Pancreas (tissue), 10 donors: ENCODE results near the gene KHDC4. TPM values are rescaled to one million over a fixed set of nuclear protein-coding genes. Genes with fewer than 3 reads are reported as not detected.

Experiments used
- ATAC-seq, 4 donors: fragments of 200-7000 bp; cut with Tn5 transposase; one replicate each; pipeline versions ENCODE4 v1.8.0 to v1.9.1; 2020; ENCODE audit warnings: mild to moderate bottlenecking in 4 of 4, moderate library complexity in 4 of 4
- DNase-seq, 6 donors: peaks; one replicate each; pipeline ENCODE4 v3.0.0-alpha.2; 2020
- FAIRE-seq: peaks from 2 replicates; lab custom pipeline; 2012; peaks lifted over from hg19 to GRCh38; lab: Jason Lieb, UNC
- H3K27ac ChIP-seq, 4 donors: fragments of 200-600 bp; sonication (generic); 1 replicate in 3 of 4; 2 replicates in 1 of 4; pipeline versions ENCODE4 v1.5.0 to v1.8.0; 2020
- H3K27me3 ChIP-seq, 4 donors: fragments of 200-600 bp; one replicate each; pipeline ENCODE4 v1.8.0; 2021
- H3K36me3 ChIP-seq, 3 donors: fragments of 200-600 bp; sonication (generic) in 1 of 3; one replicate each; pipeline versions ENCODE4 v1.5.0 to v1.8.0; 2020 to 2021
- H3K4me1 ChIP-seq, 3 donors: fragments of 200-600 bp; one replicate each; pipeline ENCODE4 v1.8.0; 2021
- H3K4me3 ChIP-seq, 4 donors: fragments of 200-600 bp; sonication (generic) in 2 of 4; one replicate each; pipeline versions ENCODE4 v1.5.0 to v1.8.0; 2020 to 2021
- H3K9me3 ChIP-seq, 4 donors: fragments of 200-600 bp; one replicate each; pipeline ENCODE4 v1.8.0; 2021
- WGBS, 2 donors: extraction: QIAGEN DNeasy Blood & Tissue Kit; methylation state at CpG; one replicate each; pipeline ENCODE4 v1.1.7; 2013; 5-methylcytosine and 5-hydroxymethylcytosine counted together
- intact Hi-C, 3 donors: fragments of 100-400 bp; cut with DNase I; formaldehyde crosslinking; loops; one replicate each; pipeline versions ENCODE4 v1.11.1 to v1.14.2; 2022
- polyA plus RNA-seq, 2 donors: library from polyadenylated mRNA; stranded (reverse); fragments of 200-250 nt; gene quantifications; one replicate each; pipeline ENCODE4 v1.2.3, GENCODE V29; 2013
- total RNA-seq, 6 donors: library from RNA; stranded (reverse); fragmentation: NEBNext Ultra II Directional in 4 of 6; extraction: Animal tissue kit (Norgen Biotek cat#: 25700) in 4 of 6; gene quantifications; one replicate each; pipeline versions ENCODE4 v1.2.1 to v1.2.4, GENCODE V29; 2021 to 2023
- TF ChIP-seq, protein P1 (sequence below), 4 donors: fragments of 200-600 bp; sonication (generic) in 3 of 4; IDR thresholded peaks; one replicate each; pipeline versions ENCODE4 v1.5.0 to v1.8.0; 2021; ENCODE audit warnings: antibody characterized with exemption in 4 of 4
- donor health status: healthy with polysubstance abuse.
- donor health status: DM: no; HTN: no; CAD: no; lungs with moderate emphysema.
- donor health status: DM: no; HTN: no; CAD: no.
- donor health status: control.
- donor health status: control.
- donor health status: Bipolar disorder and iron deficiency.
- donor health status: DM: yes; HTN: yes; CAD: no.
- donor health status: DM: no; HTN: no; CAD: no.
- donor health status: DM: no; HTN: no; CAD: no.
- donor health status: DM: yes; HTN: yes; CAD: no.

Gene KHDC4
- total and polyA plus RNA-seq, 8 donors: 11.9 to 32.8 (median 19.1) TPM

DNA sequence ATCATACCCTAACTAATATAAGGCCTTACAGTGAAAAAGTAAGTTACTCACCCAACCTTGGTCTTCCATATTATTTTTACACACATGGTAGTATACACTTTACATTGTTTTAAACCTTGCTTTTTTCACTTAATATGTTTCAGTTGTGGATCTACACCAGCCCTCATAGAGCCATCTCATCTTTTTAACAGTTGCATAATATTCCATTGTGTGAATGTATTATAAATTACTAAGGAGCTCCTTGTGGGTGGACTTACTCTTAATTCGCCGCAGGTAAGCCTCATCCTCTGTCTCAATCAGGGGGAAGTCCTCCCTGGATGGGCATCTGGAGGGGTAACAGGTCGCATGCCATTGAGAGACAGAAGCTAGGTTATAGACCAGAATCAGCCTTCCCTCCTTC lies 20.4 kb upstream of the KHDC4 start:
- 98% methylated on average over 3 of the region's 3 CpGs for WGBS, 2 donors
- H3K4me1 ChIP-seq: no peaks in the 10 kb centered on the region
- H3K36me3 ChIP-seq: peaks cover 3 to 55% (median 26%) of the 10 kb centered on the region in 3 donors
- H3K27me3 ChIP-seq: no peaks in the 10 kb centered on the region
- TF ChIP-seq, protein P1, sequence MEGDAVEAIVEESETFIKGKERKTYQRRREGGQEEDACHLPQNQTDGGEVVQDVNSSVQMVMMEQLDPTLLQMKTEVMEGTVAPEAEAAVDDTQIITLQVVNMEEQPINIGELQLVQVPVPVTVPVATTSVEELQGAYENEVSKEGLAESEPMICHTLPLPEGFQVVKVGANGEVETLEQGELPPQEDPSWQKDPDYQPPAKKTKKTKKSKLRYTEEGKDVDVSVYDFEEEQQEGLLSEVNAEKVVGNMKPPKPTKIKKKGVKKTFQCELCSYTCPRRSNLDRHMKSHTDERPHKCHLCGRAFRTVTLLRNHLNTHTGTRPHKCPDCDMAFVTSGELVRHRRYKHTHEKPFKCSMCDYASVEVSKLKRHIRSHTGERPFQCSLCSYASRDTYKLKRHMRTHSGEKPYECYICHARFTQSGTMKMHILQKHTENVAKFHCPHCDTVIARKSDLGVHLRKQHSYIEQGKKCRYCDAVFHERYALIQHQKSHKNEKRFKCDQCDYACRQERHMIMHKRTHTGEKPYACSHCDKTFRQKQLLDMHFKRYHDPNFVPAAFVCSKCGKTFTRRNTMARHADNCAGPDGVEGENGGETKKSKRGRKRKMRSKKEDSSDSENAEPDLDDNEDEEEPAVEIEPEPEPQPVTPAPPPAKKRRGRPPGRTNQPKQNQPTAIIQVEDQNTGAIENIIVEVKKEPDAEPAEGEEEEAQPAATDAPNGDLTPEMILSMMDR (IDR thresholded peaks at IDR 0.05): no peak
- H3K27ac ChIP-seq: no peak overlapping the region
- ATAC-seq (no peak), DNase-seq (no peak), FAIRE-seq (no peak)
- no peaks in the 10 kb centered on the region for H3K9me3 ChIP-seq
- intact Hi-C loops: no loop called here
- H3K4me3 ChIP-seq: no peak overlapping the region

DNA sequence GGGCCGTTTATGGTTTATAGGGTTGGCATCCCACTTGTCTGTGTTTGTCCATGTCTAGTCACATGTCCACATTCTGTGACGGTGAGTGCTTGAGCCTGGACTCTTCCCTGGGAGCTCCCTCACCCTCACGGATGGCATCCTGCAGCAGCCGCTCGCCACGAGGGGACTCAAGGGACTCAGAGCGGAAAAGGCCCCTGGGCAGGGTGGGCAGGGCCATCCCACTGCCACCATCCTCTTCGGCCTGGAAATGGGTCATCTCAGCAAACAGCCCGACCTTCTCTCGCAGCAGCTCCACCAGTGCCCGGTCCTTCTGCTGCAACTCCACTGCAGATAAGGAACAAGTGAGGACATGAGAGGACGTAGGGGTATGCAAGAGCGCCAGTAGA lies 18.3 kb upstream of the KHDC4 start:
- Histone ChIP-seq H3K27me3 (no peaks in the 10 kb centered on the region), H3K27ac (no peak overlapping the region), H3K4me3 (no peak overlapping the region), H3K9me3 (no peaks in the 10 kb centered on the region), H3K4me1 (no peaks in the 10 kb centered on the region), H3K36me3 (peaks cover 3 to 68% (median 32%) of the 10 kb centered on the region in 3 donors)
- no peak for FAIRE-seq
- 89 to 95% methylated on average over 13 of the region's 13 CpGs for WGBS, 2 donors
- TF ChIP-seq, protein P1 (IDR thresholded peaks at IDR 0.05): no peak
- no peak for DNase-seq
- intact Hi-C loops: no loop called here
- ATAC-seq: no peak

DNA sequence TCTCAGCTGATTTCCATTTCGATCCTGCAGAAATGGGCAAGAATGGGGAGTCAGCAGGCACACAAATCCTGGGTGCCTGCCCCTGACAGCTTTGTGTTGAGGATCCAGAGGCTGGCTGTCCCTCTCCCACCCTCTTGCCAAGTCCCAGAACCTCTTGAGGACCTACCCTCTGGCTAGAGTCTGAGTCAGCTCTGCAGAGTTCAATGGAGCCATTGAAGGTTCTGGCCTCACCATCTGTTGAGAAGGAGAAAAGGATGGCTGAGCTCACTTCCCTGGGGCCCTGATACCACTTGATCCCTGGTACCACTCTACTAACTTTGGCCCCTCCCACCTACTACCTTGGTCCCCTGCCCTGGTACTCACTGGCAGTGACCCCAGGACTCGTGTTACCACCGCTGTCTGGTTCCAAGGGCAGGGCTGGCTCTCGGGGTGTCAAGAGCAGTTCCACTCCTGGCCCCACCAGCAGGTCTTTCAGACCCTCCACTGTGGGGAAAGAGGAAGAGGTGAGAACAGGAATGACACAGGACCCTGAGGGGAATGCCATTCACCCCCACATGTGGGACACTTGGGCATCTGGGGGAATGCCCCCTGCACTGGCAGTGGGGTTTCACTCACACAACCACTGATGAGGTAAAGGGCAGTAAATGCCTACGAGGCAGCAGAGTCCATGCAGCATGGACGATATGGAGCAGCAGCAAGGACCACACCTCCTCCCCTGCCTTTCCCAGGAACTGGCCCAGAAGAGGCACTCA lies 17.7 kb upstream of the KHDC4 start:
- H3K27me3 ChIP-seq: no peaks in the 10 kb centered on the region
- FAIRE-seq: no peak
- no peaks in the 10 kb centered on the region for H3K4me1 ChIP-seq
- ATAC-seq: no peak
- DNase-seq: no peak
- H3K9me3 ChIP-seq: no peaks in the 10 kb centered on the region
- intact Hi-C loops: no loop called here
- whole genome bisulfite sequencing, 2 donors: 85 to 90% methylated on average over 6 of the region's 6 CpGs
- TF ChIP-seq, protein P1 (IDR thresholded peaks at IDR 0.05): no peak
- H3K36me3 ChIP-seq: peaks cover 3 to 68% (median 32%) of the 10 kb centered on the region in 3 donors
- no peak overlapping the region for H3K4me3 ChIP-seq
- H3K27ac ChIP-seq: no peak overlapping the region

DNA sequence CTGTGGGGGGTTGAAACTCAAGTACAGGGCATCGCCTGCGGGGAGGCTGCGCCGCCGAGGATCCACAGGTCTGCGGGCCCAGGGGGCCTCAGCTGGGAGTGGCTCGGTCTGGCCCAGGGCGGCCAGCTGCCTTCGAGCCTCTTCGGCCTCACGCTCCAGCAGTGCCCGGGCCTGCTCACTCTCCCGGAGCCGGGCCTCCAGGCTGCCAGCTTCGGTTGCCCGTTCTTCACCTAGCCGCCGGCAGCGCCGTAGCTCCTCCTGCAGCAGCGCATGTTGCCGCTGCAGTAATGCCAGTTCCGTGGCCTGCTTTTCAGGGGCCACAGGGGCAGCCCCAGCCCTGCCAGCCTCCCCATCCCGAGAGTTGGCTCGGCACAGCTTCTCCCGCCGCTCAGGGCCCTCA lies 16.6 kb upstream of the KHDC4 start:
- 95% methylated on average over 27 of the region's 27 CpGs for WGBS, 2 donors
- H3K4me3 ChIP-seq: no peak overlapping the region
- peaks cover 3 to 68% (median 32%) of the 10 kb centered on the region in 3 donors for H3K36me3 ChIP-seq

More for the DNA sequence above, 16.6 kb upstream of the KHDC4 start:
- Histone ChIP-seq H3K4me1 (peaks cover 0 to 5% (median 0%) of the 10 kb centered on the region in 3 donors), H3K27me3 (no peaks in the 10 kb centered on the region), H3K27ac (no peak overlapping the region), H3K9me3 (no peaks in the 10 kb centered on the region)
- TF ChIP-seq, protein P1 (IDR thresholded peaks at IDR 0.05): no peak
- no peak for ATAC-seq
- FAIRE-seq: no peak
- intact Hi-C loops: no loop called here
- no peak for DNase-seq
